Mucosa of gallbladder (tissue), 1 donor: ENCODE data around the gene TMEM170A. TPM values are rescaled to one million over a fixed set of nuclear protein-coding genes. Genes with fewer than 3 reads are reported as not detected.
A peak's percentile ranks its signal among the peaks of the same experiment; 100 is the strongest.
"Not testable (repeated sequence)": the region's sequence is repeated elsewhere in the genome, so short reads cannot be mapped to it uniquely, and the experiment has no call there.

Experiments
- DNase-seq: peaks from one replicate; pipeline ENCODE4 v3.0.0-alpha.2; 2020; ENCODE audit warnings: low spot score
- total RNA-seq: library from RNA; stranded (reverse); gene quantifications from one replicate; pipeline ENCODE4 v1.2.1, GENCODE V29; 2021
- donor health status: DM: no; HTN: no; CAD: no.

Gene TMEM170A
- total RNA-seq, 1 donor from 2014 or later, result 32.1 TPM

DNA sequence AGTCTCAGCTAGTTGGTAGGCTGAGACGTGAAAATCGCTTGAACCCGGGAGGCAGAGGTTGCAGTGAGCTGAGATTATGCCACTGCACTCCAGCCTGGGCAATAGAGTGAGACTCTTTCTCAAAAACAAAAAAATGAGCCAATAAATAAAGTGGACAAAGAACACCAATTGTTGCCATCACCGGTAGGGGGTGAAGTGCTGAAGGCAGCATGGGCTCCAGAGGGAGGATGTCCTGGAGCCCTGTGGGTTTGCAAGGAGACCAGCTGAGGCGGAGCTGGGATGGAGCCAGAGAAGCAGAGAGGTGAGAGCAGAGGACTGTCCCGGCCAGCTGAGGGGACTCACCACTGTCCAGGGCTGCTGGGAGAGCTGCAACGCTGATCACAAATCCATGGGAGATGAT, 17.0 kb upstream of the TMEM170A start:
- no peak for DNase-seq

DNA sequence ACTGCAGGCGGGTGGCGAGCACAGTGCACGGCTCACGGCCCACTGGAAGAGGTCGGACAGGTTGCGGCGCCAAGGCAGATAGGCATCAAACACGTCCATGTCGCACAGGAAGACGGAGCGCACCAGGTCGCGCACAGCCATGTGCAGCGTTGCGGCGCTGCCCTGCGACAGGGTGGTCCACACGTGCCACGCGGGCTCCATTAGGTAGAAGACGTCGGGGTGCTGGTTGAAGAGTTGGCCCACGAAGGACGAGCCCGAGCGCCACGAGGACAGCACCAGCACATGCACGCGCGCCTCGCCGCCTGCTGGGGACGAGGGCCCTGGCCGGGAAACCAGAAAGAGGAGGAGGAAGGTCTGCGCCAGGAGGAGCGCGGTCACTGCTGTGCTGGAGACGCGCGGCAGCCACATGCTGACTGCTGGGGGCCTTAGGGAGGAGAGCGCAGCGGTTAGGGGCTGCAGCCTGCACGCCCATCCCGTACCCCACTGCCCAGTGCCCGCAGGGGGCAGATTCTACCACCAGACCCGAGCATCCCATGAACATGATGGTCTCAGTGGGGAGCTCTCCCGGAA, 15.0 kb upstream of the TMEM170A start:
- no peak for DNase-seq

DNA sequence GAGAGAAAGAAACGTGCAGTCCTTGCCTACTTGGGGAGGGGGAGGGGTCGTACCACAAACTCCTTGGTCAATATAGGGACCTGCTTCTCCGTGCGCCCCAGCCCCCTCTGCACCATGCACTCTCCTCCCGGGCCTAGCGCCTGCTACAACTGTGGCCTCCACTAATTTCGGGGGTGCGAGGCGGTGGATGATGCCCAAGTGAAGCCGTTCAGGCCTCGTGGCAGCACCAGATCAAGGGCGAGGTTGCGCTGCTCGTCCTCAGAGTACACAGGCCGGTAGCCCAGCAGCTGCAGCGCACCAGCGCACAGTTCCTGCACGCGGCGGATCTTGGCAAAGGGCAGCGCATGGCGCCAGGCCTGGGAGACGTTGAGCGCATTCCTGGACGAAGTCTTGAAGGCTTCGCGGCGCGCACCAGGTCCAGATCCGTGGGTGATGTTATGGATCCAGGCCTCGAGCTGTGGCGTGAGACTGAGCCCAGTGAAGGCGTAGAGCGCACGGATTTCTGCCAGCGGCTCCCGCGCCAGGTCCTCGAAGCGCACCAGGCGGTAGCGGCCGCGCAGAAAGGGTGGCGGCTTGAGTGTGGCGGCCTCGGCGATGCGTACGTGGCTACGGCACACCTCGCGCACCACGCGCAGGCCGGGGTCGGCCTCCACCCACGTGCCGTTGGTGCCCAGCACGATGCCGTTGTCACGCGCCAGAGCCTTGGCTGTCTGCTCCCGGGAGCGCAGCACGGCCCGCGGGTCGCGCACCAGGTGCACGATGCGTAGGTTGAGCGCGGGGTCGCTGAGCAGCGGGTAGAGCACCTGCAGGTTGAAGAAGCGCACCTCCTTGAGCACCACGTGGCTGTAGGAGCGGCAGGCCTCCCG, 14.2 kb upstream of the TMEM170A start:
- DNase-seq, result no peak

DNA sequence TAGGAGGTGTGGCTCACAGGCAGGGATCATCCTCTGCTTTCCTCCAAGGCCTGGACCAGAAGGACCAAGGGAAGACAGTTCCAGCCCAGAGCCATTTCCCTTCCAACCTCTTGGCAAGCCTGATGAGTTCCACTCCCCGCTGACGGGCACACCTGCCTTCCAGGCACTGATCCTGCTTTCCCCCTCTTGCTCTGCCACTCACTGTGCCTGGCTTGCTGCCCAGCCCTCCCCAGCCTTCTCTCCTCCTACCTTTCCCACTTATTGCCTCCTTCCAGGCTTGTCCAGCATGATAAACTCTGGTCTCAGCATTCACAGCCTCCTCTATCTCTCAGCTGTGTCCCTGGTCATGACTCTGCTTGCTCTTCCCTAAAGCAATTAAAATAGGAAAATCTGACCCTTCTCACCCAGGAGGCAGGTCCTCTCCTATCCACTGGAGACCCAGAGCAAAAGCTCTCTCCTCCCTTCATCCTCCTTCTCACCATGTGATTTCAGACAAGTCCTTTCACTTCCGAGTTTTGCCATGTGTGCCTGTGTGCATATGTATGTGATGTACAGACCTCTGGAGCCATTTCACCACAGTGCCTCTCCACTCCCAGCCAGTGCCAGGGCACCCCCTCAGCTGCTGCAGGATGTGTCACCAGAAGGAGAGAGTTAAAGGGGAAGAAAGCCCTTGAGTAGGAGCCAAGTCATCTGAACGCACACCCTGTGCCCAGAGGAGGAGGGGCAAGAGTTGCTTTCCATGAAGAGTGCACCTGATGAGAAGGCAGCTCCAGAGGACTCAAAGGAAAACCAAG, 13.4 kb upstream of the TMEM170A start:
- no peak for DNase-seq

DNA sequence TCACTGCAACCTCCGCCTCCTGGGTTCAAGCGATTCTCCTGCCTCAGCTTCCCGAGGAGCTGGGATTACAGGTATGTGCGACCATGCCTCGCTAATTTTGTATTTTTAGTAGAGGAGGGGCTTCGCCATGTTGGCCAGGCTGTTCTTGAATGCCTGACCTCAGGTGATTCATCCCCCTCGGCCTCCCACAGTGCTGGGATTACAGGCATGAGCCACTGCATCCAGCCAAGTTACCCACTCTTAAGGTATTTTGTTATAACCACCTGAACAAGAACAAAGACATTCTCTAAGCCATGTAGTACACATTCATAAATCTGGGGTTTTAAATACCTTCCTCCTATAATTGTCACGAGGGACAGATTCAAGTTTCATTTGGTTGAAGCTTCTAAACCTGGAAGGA, 12.3 kb upstream of the TMEM170A start:
- DNase-seq, result no peak

DNA sequence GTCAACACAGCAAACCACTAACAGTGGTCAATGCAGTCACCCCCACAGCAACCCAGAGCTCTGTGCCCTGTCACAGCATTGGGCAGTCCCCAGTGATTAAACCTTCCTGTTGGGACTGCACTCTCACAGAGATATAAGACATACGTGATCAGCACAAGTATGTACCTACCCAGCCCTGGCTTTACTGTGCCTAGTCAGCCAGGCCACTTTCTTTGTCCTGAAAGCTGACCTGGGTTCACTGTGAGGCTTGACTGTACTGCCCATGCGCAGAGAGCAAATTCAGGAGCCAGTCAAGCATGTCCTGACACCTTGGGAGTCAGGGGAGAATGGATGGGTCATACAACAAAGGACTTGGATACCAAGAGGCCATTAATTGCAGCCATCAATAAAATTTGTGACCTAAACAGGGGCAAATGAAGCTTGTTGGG, 10.9 kb upstream of the TMEM170A start:
- DNase-seq, result no peak

DNA sequence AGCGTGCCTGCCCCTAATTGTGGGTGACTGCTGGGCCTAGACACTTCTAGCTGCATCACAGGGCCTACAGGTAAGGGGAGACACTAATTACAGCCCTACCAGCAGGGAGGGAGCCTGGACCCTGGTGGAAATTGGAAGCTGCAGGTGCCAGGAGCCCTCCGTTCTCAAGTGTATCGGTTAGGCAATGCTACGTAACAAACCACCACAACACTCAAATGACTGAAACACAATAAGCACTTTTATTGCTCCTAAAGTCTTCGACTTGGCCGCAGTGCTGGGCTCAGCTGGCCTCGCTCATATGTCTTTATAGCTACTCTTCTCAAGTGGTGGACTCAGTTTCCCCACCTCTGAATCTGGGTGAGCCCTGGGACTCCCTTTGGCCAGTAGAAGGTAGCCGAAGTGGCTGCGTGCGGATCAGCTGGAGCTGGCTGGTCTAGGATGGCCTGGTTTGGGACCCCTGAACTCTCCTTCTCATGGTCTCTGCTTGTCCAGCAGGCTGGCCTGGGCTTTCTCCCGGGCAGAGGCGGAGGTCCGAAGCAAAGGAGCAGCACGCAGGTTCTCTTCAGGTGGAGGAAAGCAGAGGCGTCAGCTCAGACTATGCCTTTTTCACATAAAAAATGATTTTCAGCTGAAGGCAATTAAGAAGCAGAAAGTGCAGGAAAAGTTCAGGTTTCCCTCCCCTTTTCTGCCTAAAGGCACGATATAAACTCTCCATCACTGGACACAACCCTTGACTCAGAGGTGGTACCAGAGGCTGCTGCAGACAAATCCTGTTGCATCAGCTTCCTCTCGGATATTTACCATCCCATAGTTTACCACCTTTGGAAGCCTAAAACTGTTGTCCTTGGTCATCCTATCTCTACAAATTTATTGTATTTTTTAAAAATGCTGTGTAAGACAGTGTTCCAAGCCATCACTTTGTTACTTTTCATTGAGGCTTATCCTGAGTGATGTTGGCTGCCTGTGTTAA, 8.7 kb upstream of the TMEM170A start:
- DNase-seq, result no peak

DNA sequence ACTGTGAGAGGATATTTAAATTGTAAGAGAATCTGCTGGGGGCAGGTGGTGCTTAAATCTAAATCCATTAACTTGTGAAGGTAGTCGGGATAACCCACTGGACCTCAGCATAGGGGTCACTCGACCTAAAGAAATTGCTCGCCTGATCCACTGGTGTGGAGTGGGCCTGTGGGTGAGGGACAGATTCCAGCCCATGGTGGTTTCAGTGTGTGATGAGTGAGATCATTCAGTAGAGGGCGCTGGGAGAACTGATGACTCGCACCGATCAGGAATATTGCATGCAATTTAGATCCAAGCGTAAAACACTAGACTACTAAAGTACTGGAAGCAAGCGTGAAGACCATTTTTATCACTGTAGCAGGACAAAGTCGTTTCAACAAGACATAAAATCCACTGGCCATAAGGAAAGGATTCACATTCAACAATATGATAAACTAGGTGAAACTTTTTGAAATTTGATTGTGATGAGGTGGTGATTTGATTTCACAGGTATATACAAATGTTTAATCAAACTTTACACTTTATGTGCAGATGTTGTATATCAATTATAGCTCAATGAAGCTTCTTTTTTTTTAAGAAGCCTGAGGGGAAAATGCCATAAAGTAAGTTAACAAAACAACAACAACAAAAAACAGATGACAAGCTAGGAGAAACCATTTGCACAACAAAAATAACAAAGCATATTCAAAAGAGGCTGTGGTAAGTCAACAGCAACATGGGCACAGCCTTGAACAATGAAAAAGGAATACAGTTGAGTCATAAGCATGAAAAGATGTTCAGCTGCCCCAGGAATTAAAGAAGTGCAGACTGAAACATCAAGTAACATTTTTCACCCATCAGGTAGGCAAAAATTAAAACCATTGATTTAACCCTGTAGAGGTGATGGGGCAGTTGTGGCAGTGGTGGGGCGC, 7.5 kb upstream of the TMEM170A start:
- DNase-seq, result peak; percentile 60

DNA sequence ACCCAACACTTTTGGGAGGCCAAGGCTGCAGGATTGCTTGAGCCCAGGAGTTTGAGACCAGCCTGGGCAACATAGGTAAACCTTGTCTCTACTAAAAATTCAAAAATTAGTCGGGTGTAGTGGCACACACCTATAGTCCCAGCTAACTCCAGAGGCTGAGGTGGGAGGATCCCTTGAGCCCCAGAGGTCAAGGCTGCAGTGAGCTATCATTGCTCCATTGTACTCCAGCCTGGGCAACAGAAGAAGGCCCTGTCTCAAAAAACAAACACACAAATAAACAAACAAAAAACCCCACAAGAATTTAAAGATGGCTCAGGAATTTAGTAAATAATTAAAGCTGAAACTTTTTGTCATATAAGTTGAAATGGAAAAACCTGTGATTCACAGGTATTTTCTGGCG, 2.3 kb upstream of the TMEM170A start:
- no peak for DNase-seq

DNA sequence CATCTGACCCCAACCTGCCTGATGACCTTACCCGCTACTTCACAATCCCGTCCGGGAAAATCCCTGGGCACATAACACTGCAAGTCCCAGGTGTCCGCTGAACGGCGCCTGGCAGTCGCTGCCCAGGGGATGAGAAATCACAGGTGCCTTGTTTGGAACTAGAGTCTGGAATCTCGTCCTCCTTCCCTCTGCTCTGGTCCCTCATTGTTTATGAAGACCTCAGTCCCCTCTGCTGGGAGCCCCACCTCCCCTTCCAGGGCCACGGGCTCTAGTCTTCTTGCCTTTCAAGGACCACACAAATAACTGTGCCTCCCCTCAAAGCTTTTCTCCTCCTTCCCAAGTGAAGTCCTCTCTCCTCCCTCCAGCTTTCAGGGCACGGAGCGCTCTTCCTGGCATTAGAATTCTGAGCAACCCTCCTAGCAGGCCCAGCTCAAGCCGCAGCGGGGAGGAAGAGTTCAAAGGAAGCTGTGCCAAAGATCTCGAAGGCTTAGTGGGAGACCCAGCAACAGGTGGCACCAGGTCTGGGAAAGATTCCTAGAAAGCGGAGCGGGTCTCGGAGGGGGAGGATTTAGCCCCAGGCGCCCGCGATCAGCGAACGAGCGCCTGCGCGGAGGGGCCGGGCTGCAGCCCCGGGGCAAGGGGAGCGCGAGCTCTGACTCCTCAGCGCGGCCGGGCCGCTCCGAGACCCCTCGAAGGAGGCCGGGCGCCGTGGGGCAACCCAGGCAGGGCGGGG, 934 bp downstream of the TMEM170A start:
- DNase-seq, result not testable (repeated sequence)

DNA sequence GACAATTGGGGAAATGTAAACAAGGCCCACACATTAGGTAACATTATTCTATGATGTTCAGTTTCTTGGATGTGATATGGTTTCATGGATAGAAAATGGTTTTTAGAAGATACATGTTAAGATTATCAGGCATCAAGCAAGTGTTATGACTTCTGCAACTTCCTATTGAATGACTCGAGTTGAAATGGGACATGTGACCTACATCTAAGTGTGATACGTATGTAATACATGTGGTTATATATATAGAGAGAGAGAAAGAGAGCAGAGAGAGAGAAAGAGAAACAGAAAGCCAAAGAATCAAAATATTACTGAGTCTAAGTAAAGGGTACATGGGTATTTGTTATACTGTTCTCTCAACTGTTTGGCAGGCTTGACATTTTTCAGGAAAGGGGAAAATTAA, 1.7 kb downstream of the TMEM170A start:
- DNase-seq, result no peak

DNA sequence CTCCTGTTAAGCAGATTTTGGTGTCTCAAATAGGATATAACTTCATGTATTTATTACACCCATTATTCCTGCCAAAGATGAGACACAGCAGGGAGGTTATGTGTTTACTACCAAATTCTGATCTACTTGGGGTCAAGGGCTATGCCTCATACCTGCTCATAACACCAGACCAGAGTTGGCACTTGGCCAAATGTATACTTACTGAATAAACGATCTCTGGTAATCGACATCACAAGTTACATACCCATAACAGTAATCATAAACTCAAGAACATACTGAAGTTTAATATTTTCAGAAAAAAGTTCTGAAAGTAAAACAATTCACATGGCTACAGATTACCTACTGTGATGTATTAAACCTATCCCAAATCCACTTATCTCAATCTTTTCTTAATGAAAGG, 2.9 kb downstream of the TMEM170A start:
- no peak for DNase-seq

DNA sequence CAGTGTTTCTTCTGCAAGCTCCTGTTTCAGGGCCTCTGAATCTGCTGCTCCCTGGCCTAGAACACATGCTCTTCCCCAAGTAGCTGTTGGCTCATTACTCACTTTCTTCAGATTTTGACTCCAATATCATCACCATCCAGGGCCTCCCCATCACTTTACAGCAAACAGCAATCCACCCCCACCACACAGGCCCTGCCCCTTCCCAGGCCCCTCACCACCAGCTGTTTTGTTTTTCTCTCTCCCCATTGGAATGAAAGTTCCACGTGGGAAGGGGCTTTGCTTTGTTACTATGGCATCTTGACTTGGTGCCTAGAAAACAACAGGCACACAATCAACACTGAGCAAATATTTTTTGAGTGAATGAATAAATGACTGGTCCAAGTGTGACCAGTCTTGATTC, 4.0 kb downstream of the TMEM170A start:
- no peak for DNase-seq

DNA sequence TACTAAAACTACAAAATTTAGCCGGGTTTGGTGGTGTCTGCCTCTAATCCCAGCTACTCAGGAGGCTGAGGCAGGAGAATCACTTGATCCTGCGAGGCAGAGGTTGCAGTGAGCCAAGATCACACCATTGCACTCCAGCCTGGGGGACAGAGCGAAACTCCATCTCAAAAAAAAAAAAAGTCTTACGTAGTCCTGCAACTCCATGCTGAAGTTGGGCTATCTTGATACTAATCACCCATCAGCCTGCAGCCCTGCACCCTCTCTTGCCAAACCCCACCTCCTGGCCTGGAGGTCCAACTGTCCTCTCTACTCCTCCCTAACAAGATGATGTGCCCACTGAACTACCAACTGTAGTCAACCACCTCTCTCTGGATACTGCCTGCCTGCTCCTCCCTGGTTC, 4.8 kb downstream of the TMEM170A start:
- no peak for DNase-seq

DNA sequence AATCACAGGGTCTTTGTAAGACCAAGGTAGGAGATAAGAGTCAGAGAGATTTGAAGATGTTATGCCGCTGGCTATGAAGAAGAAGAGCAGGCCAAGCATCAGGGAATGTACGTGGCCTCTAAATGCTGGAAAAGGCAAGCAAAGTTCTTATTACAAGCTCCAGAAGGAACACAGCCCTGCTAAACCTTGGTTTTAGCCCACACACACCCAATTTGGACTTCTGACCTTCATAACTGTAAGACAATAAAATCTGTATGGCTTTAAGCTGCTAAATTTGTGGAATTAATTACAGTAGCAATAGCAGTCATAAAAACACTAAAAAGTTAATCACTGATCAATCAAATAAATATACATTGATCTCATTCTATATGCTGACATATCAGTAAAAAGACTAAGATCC, 6.0 kb downstream of the TMEM170A start:
- no peak for DNase-seq

DNA sequence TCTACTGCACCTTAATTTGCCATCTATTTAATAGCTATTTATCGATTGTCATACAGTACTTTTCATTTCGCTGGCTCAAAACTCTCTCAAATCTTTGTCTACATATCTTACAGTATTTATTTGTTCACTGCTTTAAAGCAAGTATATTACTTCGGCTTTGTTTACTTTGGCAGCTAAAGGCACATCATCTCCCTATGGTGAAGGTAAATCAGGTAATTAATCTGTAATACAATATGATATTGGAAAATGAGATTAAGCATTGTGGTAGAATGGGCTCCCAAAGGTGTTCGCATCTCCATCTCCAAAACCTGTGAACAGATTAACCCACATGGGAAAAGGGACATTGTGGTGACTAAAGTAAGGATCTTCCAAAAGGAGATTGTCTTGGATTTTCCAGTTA, 6.5 kb downstream of the TMEM170A start:
- no peak for DNase-seq

DNA sequence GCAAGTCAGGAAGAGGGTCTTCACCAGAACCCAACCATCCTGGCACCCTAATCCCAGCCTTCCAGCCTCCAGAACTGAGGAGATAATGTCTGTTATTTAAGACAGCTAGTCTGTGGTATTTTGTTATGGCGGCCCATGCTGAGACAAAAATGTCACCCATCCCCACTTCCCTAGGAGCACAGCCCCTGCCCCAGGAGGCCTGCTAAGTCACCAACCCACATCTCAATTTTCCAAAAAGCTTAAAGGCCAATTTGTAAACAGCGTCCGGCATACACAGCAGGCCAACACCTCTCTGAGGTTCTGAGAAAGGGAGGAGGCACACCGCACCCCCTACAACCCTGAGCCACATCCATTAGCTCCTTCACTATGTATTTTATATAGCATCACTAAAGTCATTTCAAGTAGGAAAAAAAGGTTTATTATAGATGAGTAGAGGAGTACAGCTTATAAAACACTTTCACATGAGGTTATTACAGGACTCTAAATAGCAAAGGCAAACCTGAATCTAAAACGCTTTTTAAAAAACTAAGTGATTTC, 6.9 kb downstream of the TMEM170A start:
- no peak for DNase-seq

DNA sequence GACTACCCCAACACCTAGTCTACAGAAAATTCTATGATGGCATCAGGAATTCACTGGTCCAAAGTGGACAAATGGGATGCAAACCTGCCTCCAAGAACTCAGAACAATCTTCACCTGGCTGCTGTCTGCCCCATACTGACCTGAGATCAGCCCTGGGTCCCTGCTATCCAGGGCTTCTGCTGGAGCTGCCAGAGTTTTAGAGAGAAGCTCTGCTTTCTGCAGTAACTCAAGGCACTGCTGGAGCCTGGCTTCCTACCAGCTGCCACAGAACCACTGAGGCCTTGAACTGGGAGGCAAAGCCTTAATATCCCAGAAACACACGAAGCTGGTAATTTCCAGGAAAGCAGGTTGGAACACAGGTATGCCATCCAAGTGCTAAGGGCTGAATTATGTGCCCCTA, 7.5 kb downstream of the TMEM170A start:
- no peak for DNase-seq

DNA sequence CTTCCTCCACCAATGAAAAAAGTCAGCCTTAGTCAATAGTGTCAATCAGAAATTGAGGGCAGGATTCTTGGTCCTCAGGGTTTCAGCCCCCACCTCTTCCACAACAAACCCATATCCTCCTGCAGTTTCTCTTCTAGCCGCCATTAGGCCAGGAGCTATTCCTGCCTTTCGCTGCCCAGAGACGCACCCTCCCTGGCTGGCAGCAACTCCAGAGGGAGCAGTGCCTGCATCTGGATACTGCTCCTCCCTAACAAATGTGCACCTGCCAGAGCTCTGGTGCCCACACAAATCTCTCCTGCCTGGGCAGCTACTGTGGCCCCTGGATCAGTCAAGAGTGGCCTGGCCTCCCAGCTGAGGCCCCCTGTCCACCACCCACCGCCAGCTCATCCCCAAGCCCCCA, 8.0 kb downstream of the TMEM170A start:
- not testable (repeated sequence) for DNase-seq
